A673 (cell line): ENCODE measurements around the gene EPHX1.

Source experiments
- EZH2 ChIP-seq: fragments of 200-600 bp; sonication (generic); IDR thresholded peaks from 2 replicates; pipeline ENCODE4 v1.6.1; 2017; ENCODE audit warnings: borderline replicate concordance, low read depth, mild to moderate bottlenecking, mixed read lengths, antibody characterized with exemption, low read length; ENCODE audit not compliant: poor library complexity, severe bottlenecking
- TF ChIP-seq, protein P1 (sequence below): fragments of 300-800, 200-600 bp; sonication (generic); conservative IDR thresholded peaks from 2 replicates; pipeline ENCODE4 v1.5.1; 2017; ENCODE audit warnings: low read depth, mild to moderate bottlenecking, antibody characterized with exemption, low read length, moderate library complexity, mixed read lengths

DNA sequence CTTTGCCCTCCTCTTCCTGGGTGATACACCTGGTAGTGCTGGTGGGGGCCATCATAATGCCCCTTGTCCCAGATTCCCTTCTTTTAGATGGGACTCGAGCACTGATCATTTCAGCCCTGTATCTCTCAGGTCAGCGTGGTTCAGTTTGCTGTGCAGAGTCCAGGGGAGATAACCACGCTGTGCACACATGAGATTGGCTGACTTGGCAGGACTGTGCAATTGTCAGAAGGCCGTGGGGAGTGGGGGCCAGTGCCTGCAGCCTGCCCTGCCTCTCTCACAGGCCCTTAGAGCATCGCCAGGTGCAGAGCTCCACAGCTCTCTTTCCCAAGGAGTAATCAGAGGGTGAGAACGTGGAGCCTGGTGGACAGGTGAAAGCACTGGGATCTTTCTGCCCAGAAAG, 15.2 kb downstream of the EPHX1 start:
- no peak for TF ChIP-seq EZH2
- TF ChIP-seq, protein P1, sequence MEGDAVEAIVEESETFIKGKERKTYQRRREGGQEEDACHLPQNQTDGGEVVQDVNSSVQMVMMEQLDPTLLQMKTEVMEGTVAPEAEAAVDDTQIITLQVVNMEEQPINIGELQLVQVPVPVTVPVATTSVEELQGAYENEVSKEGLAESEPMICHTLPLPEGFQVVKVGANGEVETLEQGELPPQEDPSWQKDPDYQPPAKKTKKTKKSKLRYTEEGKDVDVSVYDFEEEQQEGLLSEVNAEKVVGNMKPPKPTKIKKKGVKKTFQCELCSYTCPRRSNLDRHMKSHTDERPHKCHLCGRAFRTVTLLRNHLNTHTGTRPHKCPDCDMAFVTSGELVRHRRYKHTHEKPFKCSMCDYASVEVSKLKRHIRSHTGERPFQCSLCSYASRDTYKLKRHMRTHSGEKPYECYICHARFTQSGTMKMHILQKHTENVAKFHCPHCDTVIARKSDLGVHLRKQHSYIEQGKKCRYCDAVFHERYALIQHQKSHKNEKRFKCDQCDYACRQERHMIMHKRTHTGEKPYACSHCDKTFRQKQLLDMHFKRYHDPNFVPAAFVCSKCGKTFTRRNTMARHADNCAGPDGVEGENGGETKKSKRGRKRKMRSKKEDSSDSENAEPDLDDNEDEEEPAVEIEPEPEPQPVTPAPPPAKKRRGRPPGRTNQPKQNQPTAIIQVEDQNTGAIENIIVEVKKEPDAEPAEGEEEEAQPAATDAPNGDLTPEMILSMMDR = no peak
